Measurements from ENCODE around the gene MOK. TPM values are rescaled to one million over a fixed set of nuclear protein-coding genes. Genes with fewer than 3 reads are reported as not detected.

MOK gene
- total and polyA plus RNA-seq, 2 donors = 2.9 to 9.0 TPM

DNA sequence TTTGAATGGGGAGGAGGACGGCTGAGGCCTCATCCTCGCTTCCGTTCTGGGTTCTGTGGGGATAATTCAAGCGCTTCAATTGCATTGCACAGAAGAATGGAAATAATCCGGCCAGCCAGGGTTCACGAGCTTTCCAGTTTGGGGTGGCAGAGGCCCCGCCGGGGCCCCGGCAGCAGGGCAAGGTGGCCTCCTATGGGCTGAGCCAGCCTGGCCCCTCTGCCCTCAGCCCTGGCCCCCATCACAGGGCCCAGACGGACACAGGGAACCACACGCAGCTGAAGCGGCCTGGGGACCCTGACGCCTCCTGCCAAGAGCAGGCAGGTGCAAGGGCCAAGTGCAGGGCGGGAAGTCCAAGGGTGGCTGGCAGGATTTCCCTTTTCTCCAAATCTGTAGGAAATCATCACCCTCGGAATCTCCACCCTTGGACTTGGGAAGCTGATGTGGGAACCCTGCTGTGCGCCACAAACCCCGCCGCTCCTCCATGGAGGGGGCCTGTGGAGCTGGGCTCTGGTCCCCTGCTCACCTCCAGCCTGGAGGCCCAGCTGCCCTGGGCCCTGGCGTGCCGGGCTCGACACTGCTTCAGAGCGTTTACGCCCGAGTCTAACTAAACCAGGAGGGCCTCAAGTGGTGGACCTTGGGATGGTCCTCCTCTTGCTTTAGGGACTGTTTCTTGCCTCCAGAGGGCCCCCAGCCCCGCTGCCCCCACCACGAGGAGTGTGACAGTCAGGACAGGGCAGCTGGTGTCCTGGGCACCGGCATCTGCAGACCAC, 78.4 kb downstream of the MOK start:
- H3K9me3 ChIP-seq (ENCODE audit: control insufficient read depth in 2 of 2, insufficient read depth in 1 of 2, low read length in 1 of 2) = no peaks in the 10 kb centered on the region
- no peak overlapping the region for H3K27ac ChIP-seq (ENCODE audit: low read depth in 1 of 2, low read length in 1 of 2)
- no peak for DNase-seq (ENCODE audit: low read depth in 6 of 9, low spot score in 9 of 9)
- H3K27me3 ChIP-seq (ENCODE audit: control insufficient read depth in 2 of 2, insufficient read depth in 1 of 2, low read length in 1 of 2) = no peaks in the 10 kb centered on the region
- H3K36me3 ChIP-seq (ENCODE audit: control insufficient read depth in 2 of 2, insufficient read depth in 2 of 2, low read length in 1 of 2) = peaks cover 3 to 10% of the 10 kb centered on the region in 2 donors
- H3K4me3 ChIP-seq (ENCODE audit: low read length in 2 of 2) = no peak overlapping the region
- WGBS = 98% methylated on average over 27 of the region's 27 CpGs
- peaks cover 0 to under 1% of the 10 kb centered on the region in 2 donors for H3K4me1 ChIP-seq (ENCODE audit: control insufficient read depth in 2 of 2, insufficient read depth in 2 of 2, low read length in 2 of 2)

- DNase-seq (ENCODE audit: low read depth in 6 of 9, low spot score in 9 of 9) = no peak
- WGBS = 96% methylated on average over 15 of the region's 15 CpGs
- H3K27me3 ChIP-seq (ENCODE audit: control insufficient read depth in 2 of 2, insufficient read depth in 1 of 2, low read length in 1 of 2) = no peaks in the 10 kb centered on the region
Measured at GRCh38 chr14:102225936-102226335, 79.0 kb downstream of the MOK start.

DNA sequence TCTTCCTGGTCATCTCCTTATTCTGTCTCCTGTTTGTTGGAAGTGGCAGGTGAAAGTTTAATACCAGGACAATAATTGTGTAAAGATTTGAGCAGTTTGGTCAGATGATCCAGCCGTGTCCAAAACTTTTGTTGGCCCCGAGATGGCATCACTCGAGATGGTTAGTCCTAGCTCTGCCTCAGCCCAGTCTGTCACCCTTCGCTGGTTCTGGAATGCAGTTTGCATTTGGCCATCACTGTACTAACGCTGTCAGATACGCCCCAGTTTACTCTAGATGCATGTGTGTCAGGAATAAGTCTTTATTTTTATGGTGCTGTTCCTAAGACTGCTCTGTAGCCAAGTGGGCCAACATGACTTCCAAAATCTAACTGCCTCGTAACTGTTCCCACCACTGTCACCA, 79.6 kb downstream of the MOK start:
- Histone ChIP-seq H3K36me3 (ENCODE audit: control insufficient read depth in 2 of 2, insufficient read depth in 2 of 2, low read length in 1 of 2) (peaks cover 3 to 10% of the 10 kb centered on the region in 2 donors), H3K9me3 (ENCODE audit: control insufficient read depth in 2 of 2, insufficient read depth in 1 of 2, low read length in 1 of 2) (no peaks in the 10 kb centered on the region), H3K27ac (ENCODE audit: low read depth in 1 of 2, low read length in 1 of 2) (no peak overlapping the region), H3K4me1 (ENCODE audit: control insufficient read depth in 2 of 2, insufficient read depth in 2 of 2, low read length in 2 of 2) (peaks cover 0 to 4% of the 10 kb centered on the region in 2 donors), H3K27me3 (ENCODE audit: control insufficient read depth in 2 of 2, insufficient read depth in 1 of 2, low read length in 1 of 2) (no peaks in the 10 kb centered on the region), H3K4me3 (ENCODE audit: low read length in 2 of 2) (no peak overlapping the region)
- 94% methylated on average over 7 of the region's 7 CpGs for WGBS
- no peak for DNase-seq (ENCODE audit: low read depth in 6 of 9, low spot score in 9 of 9)

More at GRCh38 chr14:102225936-102226335, 79.0 kb downstream of the MOK start:
- Histone ChIP-seq H3K4me1 (ENCODE audit: control insufficient read depth in 2 of 2, insufficient read depth in 2 of 2, low read length in 2 of 2) (peaks cover 0 to 4% of the 10 kb centered on the region in 2 donors), H3K36me3 (ENCODE audit: control insufficient read depth in 2 of 2, insufficient read depth in 2 of 2, low read length in 1 of 2) (peaks cover 3 to 10% of the 10 kb centered on the region in 2 donors), H3K9me3 (ENCODE audit: control insufficient read depth in 2 of 2, insufficient read depth in 1 of 2, low read length in 1 of 2) (no peaks in the 10 kb centered on the region), H3K27ac (ENCODE audit: low read depth in 1 of 2, low read length in 1 of 2) (no peak overlapping the region), H3K4me3 (ENCODE audit: low read length in 2 of 2) (no peak overlapping the region)

GRCh38 chr14:102223682-102224081, 81.3 kb downstream of the MOK start:
- H3K27ac ChIP-seq (ENCODE audit: low read depth in 1 of 2, low read length in 1 of 2) = no peak overlapping the region
- no peaks in the 10 kb centered on the region for H3K9me3 ChIP-seq (ENCODE audit: control insufficient read depth in 2 of 2, insufficient read depth in 1 of 2, low read length in 1 of 2)
- H3K4me1 ChIP-seq (ENCODE audit: control insufficient read depth in 2 of 2, insufficient read depth in 2 of 2, low read length in 2 of 2) = peaks cover 0 to 4% of the 10 kb centered on the region in 2 donors
- peaks cover 5 to 23% of the 10 kb centered on the region in 2 donors for H3K36me3 ChIP-seq (ENCODE audit: control insufficient read depth in 2 of 2, insufficient read depth in 2 of 2, low read length in 1 of 2)
- H3K4me3 ChIP-seq (ENCODE audit: low read length in 2 of 2) = no peak overlapping the region
- 92% methylated on average over 6 of the region's 6 CpGs for WGBS
- H3K27me3 ChIP-seq (ENCODE audit: control insufficient read depth in 2 of 2, insufficient read depth in 1 of 2, low read length in 1 of 2) = no peaks in the 10 kb centered on the region
- no peak for DNase-seq (ENCODE audit: low read depth in 6 of 9, low spot score in 9 of 9)

DNA sequence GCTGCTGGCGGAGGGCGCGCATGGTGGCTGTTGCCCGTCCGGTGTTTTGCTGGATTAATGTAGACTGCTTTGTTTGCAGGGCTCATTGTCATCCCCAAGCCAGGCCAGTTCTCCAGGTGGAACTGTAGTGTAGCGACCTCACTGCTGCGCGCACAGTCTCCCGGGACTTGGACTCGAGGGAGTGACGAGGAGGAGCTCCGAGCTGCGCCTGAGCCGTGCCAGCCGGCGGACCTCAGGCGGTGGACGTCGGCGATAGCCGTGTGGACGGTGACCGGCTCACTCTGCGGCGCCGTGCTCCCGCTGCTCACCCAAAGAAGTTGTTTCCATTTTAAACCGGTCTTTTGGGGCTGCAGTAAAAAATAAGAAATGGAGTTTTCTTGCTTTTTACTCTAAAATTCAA, 82.2 kb downstream of the MOK start:
- no peaks in the 10 kb centered on the region for H3K27me3 ChIP-seq (ENCODE audit: control insufficient read depth in 2 of 2, insufficient read depth in 1 of 2, low read length in 1 of 2)
- H3K4me1 ChIP-seq (ENCODE audit: control insufficient read depth in 2 of 2, insufficient read depth in 2 of 2, low read length in 2 of 2) = peaks cover 0 to 4% of the 10 kb centered on the region in 2 donors
- H3K9me3 ChIP-seq (ENCODE audit: control insufficient read depth in 2 of 2, insufficient read depth in 1 of 2, low read length in 1 of 2) = no peaks in the 10 kb centered on the region
- no peak overlapping the region for H3K4me3 ChIP-seq (ENCODE audit: low read length in 2 of 2)
- WGBS = 98% methylated on average over 28 of the region's 28 CpGs
- no peak for DNase-seq (ENCODE audit: low read depth in 6 of 9, low spot score in 9 of 9)
- no peak overlapping the region for H3K27ac ChIP-seq (ENCODE audit: low read depth in 1 of 2, low read length in 1 of 2)
- peaks cover 5 to 29% of the 10 kb centered on the region in 2 donors for H3K36me3 ChIP-seq (ENCODE audit: control insufficient read depth in 2 of 2, insufficient read depth in 2 of 2, low read length in 1 of 2)

DNA sequence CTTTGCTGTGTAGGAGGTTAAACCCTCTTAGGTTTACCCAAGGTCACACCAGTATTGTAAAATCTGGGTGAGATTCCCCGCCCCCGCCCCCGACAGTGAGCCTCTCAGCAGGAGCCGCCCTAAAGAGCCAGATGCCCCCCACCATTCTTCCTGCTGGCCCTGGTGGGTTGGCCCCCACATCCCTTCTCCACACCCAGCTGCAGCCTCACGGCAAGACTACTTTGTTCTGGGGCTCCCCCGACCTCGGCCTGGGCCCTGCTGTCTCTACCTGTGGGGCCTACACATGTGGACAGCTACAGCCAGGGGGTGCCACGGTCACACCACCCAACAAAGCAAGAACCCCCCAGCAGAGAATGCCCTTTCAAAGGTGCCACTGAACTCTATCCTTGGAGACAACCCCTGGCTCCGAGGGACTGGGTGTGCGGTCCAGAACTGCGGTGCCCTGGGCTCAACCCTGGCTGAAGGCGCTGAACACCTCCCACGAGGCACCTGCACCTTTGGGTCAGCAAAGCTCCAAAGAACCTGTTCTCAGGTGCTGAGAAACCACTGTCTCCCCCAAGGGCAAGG, 82.9 kb downstream of the MOK start:
- Histone ChIP-seq H3K27ac (ENCODE audit: low read depth in 1 of 2, low read length in 1 of 2) (no peak overlapping the region), H3K9me3 (ENCODE audit: control insufficient read depth in 2 of 2, insufficient read depth in 1 of 2, low read length in 1 of 2) (no peaks in the 10 kb centered on the region), H3K4me1 (ENCODE audit: control insufficient read depth in 2 of 2, insufficient read depth in 2 of 2, low read length in 2 of 2) (peaks cover 0 to 4% of the 10 kb centered on the region in 2 donors), H3K36me3 (ENCODE audit: control insufficient read depth in 2 of 2, insufficient read depth in 2 of 2, low read length in 1 of 2) (peaks cover 5 to 29% of the 10 kb centered on the region in 2 donors), H3K27me3 (ENCODE audit: control insufficient read depth in 2 of 2, insufficient read depth in 1 of 2, low read length in 1 of 2) (no peaks in the 10 kb centered on the region), H3K4me3 (ENCODE audit: low read length in 2 of 2) (no peak overlapping the region)
- 97% methylated on average over 13 of the region's 13 CpGs for WGBS
- no peak for DNase-seq (ENCODE audit: low read depth in 6 of 9, low spot score in 9 of 9)

GRCh38 chr14:102221026-102221425, 83.9 kb downstream of the MOK start:
- peaks cover 5 to 29% of the 10 kb centered on the region in 2 donors for H3K36me3 ChIP-seq (ENCODE audit: control insufficient read depth in 2 of 2, insufficient read depth in 2 of 2, low read length in 1 of 2)
- no peak overlapping the region for H3K27ac ChIP-seq (ENCODE audit: low read depth in 1 of 2, low read length in 1 of 2)
- 89% methylated on average over 7 of the region's 7 CpGs for WGBS
- H3K9me3 ChIP-seq (ENCODE audit: control insufficient read depth in 2 of 2, insufficient read depth in 1 of 2, low read length in 1 of 2) = no peaks in the 10 kb centered on the region
- no peak for DNase-seq (ENCODE audit: low read depth in 6 of 9, low spot score in 9 of 9)
- H3K4me1 ChIP-seq (ENCODE audit: control insufficient read depth in 2 of 2, insufficient read depth in 2 of 2, low read length in 2 of 2) = peaks cover 0 to 4% of the 10 kb centered on the region in 2 donors
- no peaks in the 10 kb centered on the region for H3K27me3 ChIP-seq (ENCODE audit: control insufficient read depth in 2 of 2, insufficient read depth in 1 of 2, low read length in 1 of 2)
- H3K4me3 ChIP-seq (ENCODE audit: low read length in 2 of 2) = no peak overlapping the region

- Histone ChIP-seq H3K4me3 (ENCODE audit: low read length in 2 of 2) (no peak overlapping the region), H3K36me3 (ENCODE audit: control insufficient read depth in 2 of 2, insufficient read depth in 2 of 2, low read length in 1 of 2) (peaks cover 5 to 36% of the 10 kb centered on the region in 2 donors), H3K27me3 (ENCODE audit: control insufficient read depth in 2 of 2, insufficient read depth in 1 of 2, low read length in 1 of 2) (no peaks in the 10 kb centered on the region), H3K27ac (ENCODE audit: low read depth in 1 of 2, low read length in 1 of 2) (no peak overlapping the region), H3K4me1 (ENCODE audit: control insufficient read depth in 2 of 2, insufficient read depth in 2 of 2, low read length in 2 of 2) (peaks cover 0 to 4% of the 10 kb centered on the region in 2 donors), H3K9me3 (ENCODE audit: control insufficient read depth in 2 of 2, insufficient read depth in 1 of 2, low read length in 1 of 2) (no peaks in the 10 kb centered on the region)
- WGBS = 97% methylated on average over 12 of the region's 12 CpGs
- DNase-seq (ENCODE audit: low read depth in 6 of 9, low spot score in 9 of 9) = no peak
Measured at GRCh38 chr14:102220031-102220430, 84.9 kb downstream of the MOK start.

GRCh38 chr14:102219316-102219715, 85.6 kb downstream of the MOK start:
- peaks cover 5 to 37% of the 10 kb centered on the region in 2 donors for H3K36me3 ChIP-seq (ENCODE audit: control insufficient read depth in 2 of 2, insufficient read depth in 2 of 2, low read length in 1 of 2)
- H3K9me3 ChIP-seq (ENCODE audit: control insufficient read depth in 2 of 2, insufficient read depth in 1 of 2, low read length in 1 of 2) = no peaks in the 10 kb centered on the region
- no peak overlapping the region for H3K4me3 ChIP-seq (ENCODE audit: low read length in 2 of 2)
- DNase-seq (ENCODE audit: low read depth in 6 of 9, low spot score in 9 of 9) = no peak
- H3K27me3 ChIP-seq (ENCODE audit: control insufficient read depth in 2 of 2, insufficient read depth in 1 of 2, low read length in 1 of 2) = no peaks in the 10 kb centered on the region
- peaks cover 0 to 4% of the 10 kb centered on the region in 2 donors for H3K4me1 ChIP-seq (ENCODE audit: control insufficient read depth in 2 of 2, insufficient read depth in 2 of 2, low read length in 2 of 2)
- WGBS = 98% methylated on average over 16 of the region's 16 CpGs
- H3K27ac ChIP-seq (ENCODE audit: low read depth in 1 of 2, low read length in 1 of 2) = no peak overlapping the region
